A549 (cell line): ENCODE data around the gene TBC1D22A.

Experiments used
- CEBPB ChIP-seq, 2 experiments: fragments of >200 bp in 1 of 2; sonication (Bioruptor Twin) in 1 of 2; formaldehyde crosslinking in 1 of 2; IDR thresholded peaks; 2 replicates each; pipeline ENCODE4 v1.6.1; 2012 to 2016
- CHD4 ChIP-seq: fragments of 200-600 bp; sonication (generic); IDR thresholded peaks from 2 replicates; pipeline ENCODE4 v1.6.1; 2016; ENCODE audit warnings: antibody characterized with exemption, mild to moderate bottlenecking, borderline replicate concordance
- CTCF ChIP-seq: fragments of >200 bp; sonication (Bioruptor Twin); formaldehyde crosslinking; IDR thresholded peaks from 3 replicates; pipeline ENCODE4 v1.5.1; 2016
- EP300 ChIP-seq, 2 experiments: fragments of >200 bp; sonication (Bioruptor Twin); formaldehyde crosslinking; IDR thresholded peaks; 2 replicates in 1 of 2; 3 replicates in 1 of 2; pipeline ENCODE4 v1.6.1; 2016 to 2017
- GATA3 ChIP-seq: IDR thresholded peaks from 2 replicates; pipeline ENCODE4 v1.6.1; 2012; ENCODE audit warnings: borderline replicate concordance
- JUNB ChIP-seq: fragments of >200 bp; sonication (Bioruptor Twin); formaldehyde crosslinking; IDR thresholded peaks from 2 replicates; pipeline ENCODE4 v1.6.1; 2016
- NR3C1 ChIP-seq: fragments of >200 bp; sonication (Bioruptor Twin); formaldehyde crosslinking; IDR thresholded peaks from 3 replicates; pipeline ENCODE4 v1.6.1; 2017
- POLR2A ChIP-seq: IDR thresholded peaks from 2 replicates; pipeline ENCODE4 v1.6.1; 2012; ENCODE audit warnings: mild to moderate bottlenecking, low read length
- POLR2AphosphoS2 ChIP-seq: conservative IDR thresholded peaks from 2 replicates; pipeline ENCODE4 v1.6.1; 2012; ENCODE audit warnings: low read length, improper control_type of control experiment, inconsistent platforms
- SMC3 ChIP-seq: fragments of >200 bp; sonication (Bioruptor Twin); formaldehyde crosslinking; IDR thresholded peaks from 3 replicates; pipeline ENCODE4 v1.6.1; 2018; ENCODE audit warnings: inconsistent platforms
- TF ChIP-seq, protein P1 (sequence below): IDR thresholded peaks from 2 replicates; pipeline ENCODE4 v1.6.1; 2012

DNA sequence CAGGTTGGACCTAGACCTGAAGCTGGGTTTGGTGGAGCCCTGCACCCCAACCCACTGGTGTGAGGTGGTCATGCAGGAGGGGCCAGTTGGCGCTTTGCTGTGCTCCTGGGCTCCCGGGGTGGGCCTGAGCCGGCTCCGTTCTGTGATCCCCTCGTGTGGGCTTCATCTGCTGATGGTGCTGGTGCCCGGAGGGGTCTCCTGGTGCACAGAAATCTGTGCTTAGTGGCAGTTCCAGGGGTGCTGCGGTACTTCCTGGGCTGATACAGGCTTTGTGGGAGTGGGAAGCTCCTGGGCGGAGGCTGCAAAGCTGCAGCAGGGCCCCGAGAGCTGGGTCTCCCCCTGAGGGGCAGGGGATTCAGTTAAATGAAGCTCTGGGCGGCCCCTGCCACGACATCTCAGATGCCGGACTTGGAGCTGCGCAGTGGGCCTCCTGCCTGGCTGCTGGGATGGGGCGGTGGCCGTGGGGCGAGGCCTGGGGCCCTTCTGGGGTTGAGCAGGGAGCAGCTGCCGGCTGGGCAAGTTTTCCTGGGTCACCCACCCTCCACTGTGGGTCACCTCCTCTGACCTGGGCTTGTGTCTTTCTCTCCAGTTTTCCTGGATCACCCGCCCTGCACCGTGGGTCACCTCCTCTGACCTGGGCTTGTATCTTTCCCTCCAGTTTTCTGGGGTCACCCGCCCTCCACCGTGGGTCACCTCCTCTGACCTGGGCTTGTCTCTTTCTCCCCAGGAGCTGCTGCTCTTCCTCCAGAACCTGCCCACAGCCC, 410.5 kb downstream of the TBC1D22A start:
- TF ChIP-seq CTCF (no peak), POLR2A (no peak), SMC3 (no peak), NR3C1 (no peak), GATA3 (no peak), EP300 (IDR thresholded peaks at IDR 0.05) (no peak), JUNB (no peak), CEBPB (IDR thresholded peaks at IDR 0.05) (no peak), CHD4 (no peak), POLR2AphosphoS2 (no peak)
- TF ChIP-seq, protein P1, sequence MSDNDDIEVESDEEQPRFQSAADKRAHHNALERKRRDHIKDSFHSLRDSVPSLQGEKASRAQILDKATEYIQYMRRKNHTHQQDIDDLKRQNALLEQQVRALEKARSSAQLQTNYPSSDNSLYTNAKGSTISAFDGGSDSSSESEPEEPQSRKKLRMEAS = no peak
